SIG-M5 treated with dmso at 0.1 percent for 504 hours (cell line): ENCODE data around the gene PAQR5.

Experiments
- DNase-seq: peaks from one replicate; lab custom pipeline; 2025; ENCODE audit not compliant: unreplicated experiment; lab: John Stamatoyannopoulos, UW

The PAQR5 gene

GRCh38 chr15:69456208-69457166 lies 157.8 kb downstream of the PAQR5 start:
- no peak for DNase-seq
